H54 (cell line): ENCODE results near the gene RSL1D1.

Experiments
- DNase-seq: peaks from one replicate; pipeline ENCODE4 v3.0.0; 2011; ENCODE audit warnings: low spot score, mixed read lengths; ENCODE audit not compliant: insufficient read length
- FAIRE-seq: peaks from 3 replicates; lab custom pipeline; 2011; peaks lifted over from hg19 to GRCh38; lab: Jason Lieb, UNC
- POLR2A ChIP-seq: IDR thresholded peaks from 2 replicates; pipeline ENCODE4 v1.6.1; 2011; ENCODE audit warnings: low read depth, mild to moderate bottlenecking, low read length

The RSL1D1 gene

GRCh38 chr16:11851294-11852091 is at the start of gene RSL1D1:
Gene RSL1D1, minus strand, starts transcription at chr16:11851542. Its CDS starts 30 bp downstream, at chr16:11851512.
- TF ChIP-seq POLR2A: peak; percentile 91
- peak; percentile 92 for DNase-seq
- FAIRE-seq: peak; percentile 68

DNA sequence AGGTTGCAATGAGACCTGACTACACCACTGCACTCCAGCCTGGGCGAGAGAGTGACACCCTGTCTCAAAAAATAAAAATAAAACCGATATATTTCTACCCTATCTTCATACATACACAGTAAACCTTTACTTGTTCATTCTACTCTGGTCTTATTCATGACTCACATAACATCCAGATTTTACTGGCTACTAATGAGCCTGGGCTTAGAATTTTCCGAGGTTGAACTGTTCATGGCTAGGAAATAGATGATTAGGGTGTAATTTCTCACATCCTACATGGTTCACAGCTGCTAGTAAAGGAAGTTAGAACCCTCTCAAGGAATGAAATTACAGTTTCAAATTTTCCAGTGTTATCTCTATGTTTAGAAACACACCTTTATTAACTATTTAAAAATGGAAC is 49.7 kb upstream of the RSL1D1 start:
- no peak for TF ChIP-seq POLR2A
- DNase-seq (no peak), FAIRE-seq (no peak)

DNA sequence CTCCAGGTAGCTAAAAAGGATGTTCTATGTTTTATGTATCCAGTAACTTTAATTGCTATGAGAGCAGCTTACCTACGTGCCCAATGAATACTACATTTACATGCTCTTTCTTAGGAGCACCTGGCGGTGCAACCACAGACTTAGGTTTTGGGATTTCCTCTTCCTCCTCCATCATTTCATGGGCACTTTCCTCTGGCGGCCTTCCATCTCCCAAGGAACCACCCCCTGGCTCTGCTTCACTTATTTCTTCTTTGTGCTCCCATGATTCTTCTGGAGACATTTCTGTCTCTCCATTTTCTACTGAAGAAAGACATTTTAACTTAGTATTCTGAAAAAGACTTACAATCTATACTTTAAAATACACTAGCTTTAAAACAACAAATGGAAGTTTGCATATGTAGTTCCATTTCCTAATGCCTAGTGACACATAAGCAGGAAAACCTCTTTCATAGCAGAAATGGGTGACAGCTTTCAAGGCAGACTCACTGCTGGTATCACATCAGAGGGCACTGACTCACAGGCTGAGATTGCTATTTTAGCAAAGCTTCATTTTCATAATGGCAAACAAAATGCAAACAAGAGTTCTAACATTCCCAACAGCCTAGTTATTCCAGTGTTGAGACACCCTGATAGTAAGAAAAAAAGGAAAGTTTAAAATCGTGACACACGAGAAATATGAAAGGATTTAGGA is 45.3 kb upstream of the RSL1D1 start:
- TF ChIP-seq POLR2A: no peak
- FAIRE-seq (peak; percentile 91), DNase-seq (peak; percentile 43)

- TF ChIP-seq POLR2A: no peak
- DNase-seq: no peak
Measured at GRCh38 chr16:11893571-11893970, 42.2 kb upstream of the RSL1D1 start.

GRCh38 chr16:11892761-11893160 is 41.4 kb upstream of the RSL1D1 start:
- FAIRE-seq: no peak

More at GRCh38 chr16:11893571-11893970, 42.2 kb upstream of the RSL1D1 start:
- no peak for FAIRE-seq

GRCh38 chr16:11890231-11890965 is 39.1 kb upstream of the RSL1D1 start:
- DNase-seq (no peak), FAIRE-seq (no peak)
- no peak for TF ChIP-seq POLR2A

More at GRCh38 chr16:11892761-11893160, 41.4 kb upstream of the RSL1D1 start:
- no peak for DNase-seq
- TF ChIP-seq POLR2A: no peak

- FAIRE-seq (no peak), DNase-seq (no peak)
- TF ChIP-seq POLR2A: no peak
Measured at GRCh38 chr16:11886881-11887280, 35.5 kb upstream of the RSL1D1 start.

- DNase-seq: no peak
- FAIRE-seq: no peak
- no peak for TF ChIP-seq POLR2A
Measured at GRCh38 chr16:11884035-11884434, 32.7 kb upstream of the RSL1D1 start.

- FAIRE-seq (no peak), DNase-seq (no peak)
- no peak for TF ChIP-seq POLR2A
Measured at GRCh38 chr16:11880007-11880406, 28.7 kb upstream of the RSL1D1 start.

GRCh38 chr16:11877374-11877773 is 26.0 kb upstream of the RSL1D1 start:
- TF ChIP-seq POLR2A: no peak
- FAIRE-seq (no peak), DNase-seq (no peak)

DNA sequence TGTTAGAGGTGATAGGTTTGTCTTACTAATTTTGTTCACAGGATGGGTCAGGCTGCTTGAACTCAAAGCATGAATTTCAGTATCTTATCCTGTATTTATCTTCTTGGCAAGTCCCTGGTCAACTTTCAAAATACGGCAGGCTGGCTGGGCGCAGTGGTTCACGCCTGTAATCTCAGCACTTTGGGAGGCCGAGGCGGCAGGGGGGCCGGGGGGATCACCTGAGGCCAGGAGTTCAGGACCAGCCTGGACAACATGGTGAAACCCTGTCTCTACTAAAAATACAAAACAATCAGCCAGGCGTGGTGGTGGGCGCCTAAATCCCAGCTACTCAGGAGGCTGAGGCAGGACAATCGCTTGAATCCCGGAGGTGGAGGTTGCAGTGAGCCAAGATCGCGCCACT is 25.0 kb upstream of the RSL1D1 start:
- no peak for TF ChIP-seq POLR2A
- DNase-seq: no peak
- no peak for FAIRE-seq

GRCh38 chr16:11875721-11876120 is 24.4 kb upstream of the RSL1D1 start:
- TF ChIP-seq POLR2A: no peak
- no peak for DNase-seq
- no peak for FAIRE-seq

DNA sequence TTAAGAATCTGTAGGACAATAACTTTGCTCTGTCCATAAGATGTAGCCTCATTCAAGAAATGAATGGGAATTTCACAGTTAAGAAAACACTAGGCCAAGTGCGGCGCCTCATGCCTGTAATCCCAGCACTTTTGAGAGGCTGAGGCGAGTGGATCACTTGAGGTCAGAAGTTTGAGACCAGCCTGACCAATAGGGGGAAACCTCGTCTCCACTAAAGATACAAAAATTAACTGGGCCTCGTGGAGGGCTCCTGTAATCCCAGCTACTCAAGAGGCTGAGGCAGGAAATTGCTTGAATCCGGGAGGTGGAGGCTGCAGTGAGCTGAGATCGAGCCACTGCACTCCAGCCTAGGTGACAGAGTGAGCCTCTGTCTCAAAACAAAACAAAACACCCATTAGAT is 19.9 kb upstream of the RSL1D1 start:
- FAIRE-seq (no peak), DNase-seq (no peak)
- TF ChIP-seq POLR2A: no peak

DNA sequence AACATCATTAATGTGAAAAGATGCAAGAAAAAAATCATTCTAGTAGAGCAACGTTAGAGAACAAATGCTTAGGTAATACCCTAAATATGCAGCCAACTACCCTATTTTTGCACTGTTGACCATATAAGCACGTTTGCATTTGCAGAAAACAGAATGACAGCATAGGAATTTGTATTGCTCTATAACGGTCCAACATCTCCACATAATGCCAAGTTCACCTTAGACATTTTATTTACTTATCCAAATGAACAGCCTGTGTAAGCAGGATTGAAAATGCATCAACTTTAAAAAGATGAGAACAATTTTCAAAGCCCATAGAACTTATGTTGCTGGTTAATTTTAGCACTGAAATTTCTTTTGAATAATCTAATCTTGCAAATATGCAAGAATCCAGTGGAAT is 19.1 kb upstream of the RSL1D1 start:
- no peak for DNase-seq
- TF ChIP-seq POLR2A: no peak
- no peak for FAIRE-seq
